Uterus (tissue), 2 donors: ENCODE measurements around the gene FAM237B.

Source experiments
- POLR2A ChIP-seq, 2 donors: fragments of 450-650 bp; IDR thresholded peaks; one replicate each; pipeline ENCODE4 v1.6.1; 2016; ENCODE audit warnings: antibody characterized with exemption in 2 of 2, mild to moderate bottlenecking in 1 of 2, moderate library complexity in 1 of 2
- TF ChIP-seq, protein P1 (sequence below), 4 experiments: fragments of 200-600 bp in 2 of 4; fragments of 450-650 bp in 2 of 4; sonication (generic) in 2 of 4; IDR thresholded peaks; one replicate each; pipeline ENCODE4 v1.5.1; 2016 to 2019; ENCODE audit warnings: antibody characterized with exemption in 4 of 4, mild to moderate bottlenecking in 2 of 4, moderate library complexity in 1 of 4

DNA sequence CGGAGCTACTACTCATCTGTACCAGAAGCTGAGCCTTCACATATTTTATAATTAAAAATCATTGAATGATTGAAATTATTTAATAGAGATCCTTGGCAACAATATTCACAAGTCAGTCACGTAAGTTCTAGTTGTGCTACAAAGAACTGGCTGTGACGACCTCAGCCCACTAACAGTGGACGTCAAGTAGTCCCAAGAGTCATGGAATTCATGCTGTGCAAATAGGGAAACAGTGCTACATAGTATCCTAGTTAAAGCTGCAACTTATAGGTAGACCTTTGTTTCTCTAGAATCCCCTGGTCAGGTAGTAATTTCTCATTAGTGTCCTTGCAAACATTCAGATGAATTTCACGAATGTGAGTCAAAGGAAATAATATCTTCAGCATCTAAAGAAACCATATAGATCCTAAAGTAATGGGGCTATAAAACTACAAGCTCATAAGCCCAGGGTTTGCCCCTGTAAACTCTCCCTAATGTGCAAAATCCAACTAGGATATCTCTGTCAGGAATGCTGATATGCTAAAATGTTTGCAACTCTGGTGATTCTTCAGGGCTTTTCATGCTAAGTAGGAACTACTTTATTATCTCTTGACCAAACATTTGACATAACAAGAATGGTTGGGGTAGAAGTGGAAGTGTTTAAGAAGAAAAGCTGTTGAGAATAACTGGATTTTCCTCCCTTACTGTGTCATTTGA, 44.9 kb downstream of the FAM237B start:
- TF ChIP-seq, protein P1, sequence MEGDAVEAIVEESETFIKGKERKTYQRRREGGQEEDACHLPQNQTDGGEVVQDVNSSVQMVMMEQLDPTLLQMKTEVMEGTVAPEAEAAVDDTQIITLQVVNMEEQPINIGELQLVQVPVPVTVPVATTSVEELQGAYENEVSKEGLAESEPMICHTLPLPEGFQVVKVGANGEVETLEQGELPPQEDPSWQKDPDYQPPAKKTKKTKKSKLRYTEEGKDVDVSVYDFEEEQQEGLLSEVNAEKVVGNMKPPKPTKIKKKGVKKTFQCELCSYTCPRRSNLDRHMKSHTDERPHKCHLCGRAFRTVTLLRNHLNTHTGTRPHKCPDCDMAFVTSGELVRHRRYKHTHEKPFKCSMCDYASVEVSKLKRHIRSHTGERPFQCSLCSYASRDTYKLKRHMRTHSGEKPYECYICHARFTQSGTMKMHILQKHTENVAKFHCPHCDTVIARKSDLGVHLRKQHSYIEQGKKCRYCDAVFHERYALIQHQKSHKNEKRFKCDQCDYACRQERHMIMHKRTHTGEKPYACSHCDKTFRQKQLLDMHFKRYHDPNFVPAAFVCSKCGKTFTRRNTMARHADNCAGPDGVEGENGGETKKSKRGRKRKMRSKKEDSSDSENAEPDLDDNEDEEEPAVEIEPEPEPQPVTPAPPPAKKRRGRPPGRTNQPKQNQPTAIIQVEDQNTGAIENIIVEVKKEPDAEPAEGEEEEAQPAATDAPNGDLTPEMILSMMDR (IDR thresholded peaks at IDR 0.05) = no peak
- no peak for TF ChIP-seq POLR2A (IDR thresholded peaks at IDR 0.05)
